Keratinocyte (primary cell): ENCODE results near the gene SLC25A23. TPM values are rescaled to one million over a fixed set of nuclear protein-coding genes. Genes with fewer than 3 reads are reported as not detected.

ENCODE experiments used
- DNase-seq: peaks from one replicate; pipeline ENCODE4 v3.0.0-alpha.2; 2011; ENCODE audit warnings: low read depth, missing footprints, low spot score
- FAIRE-seq: peaks from 2 replicates; lab custom pipeline; 2011; peaks lifted over from hg19 to GRCh38; lab: Jason Lieb, UNC
- H2AFZ ChIP-seq: 2 replicates; pipeline ENCODE4 v1.6.0; 2012; ENCODE audit warnings: low read length, control low read depth, inconsistent platforms; ENCODE audit not compliant: control insufficient read depth
- H3K27ac ChIP-seq: 2 replicates; pipeline ENCODE4 v1.5.1; 2011; ENCODE audit warnings: low read length; ENCODE audit not compliant: control insufficient read depth, insufficient read depth
- H3K27me3 ChIP-seq: 3 replicates; pipeline ENCODE4 v1.6.0; 2011; ENCODE audit warnings: low read length; ENCODE audit not compliant: control insufficient read depth, insufficient read depth; ENCODE audit errors: extremely low read depth
- H3K36me3 ChIP-seq, 2 experiments: 2 replicates in 1 of 2; 3 replicates in 1 of 2; pipeline ENCODE4 v1.5.1; 2011; ENCODE audit warnings: low read length in 2 of 2, mild to moderate bottlenecking in 1 of 2; ENCODE audit not compliant: control insufficient read depth in 2 of 2, insufficient read depth in 2 of 2; ENCODE audit errors: extremely low read depth in 1 of 2
- H3K4me1 ChIP-seq: 3 replicates; pipeline ENCODE4 v1.5.1; 2011; ENCODE audit warnings: low read length; ENCODE audit not compliant: control insufficient read depth, insufficient read depth; ENCODE audit errors: extremely low read depth
- H3K4me2 ChIP-seq: 3 replicates; pipeline ENCODE4 v1.6.0; 2011; ENCODE audit warnings: low read depth, low read length; ENCODE audit not compliant: control insufficient read depth, insufficient read depth; ENCODE audit errors: extremely low read depth
- H3K4me3 ChIP-seq, 3 experiments: fragments of 200-600 bp in 1 of 3; sonication (generic) in 1 of 3; 2 replicates in 2 of 3; 3 replicates in 1 of 3; pipeline ENCODE4 v1.5.1; 2011 to 2016; ENCODE audit warnings: low read length in 3 of 3, mild to moderate bottlenecking in 3 of 3, control low read depth in 2 of 3, inconsistent platforms in 1 of 3, low read depth in 1 of 3, mixed read lengths in 1 of 3, mixed run types in 1 of 3, moderate library complexity in 1 of 3; ENCODE audit not compliant: control insufficient read depth in 2 of 3, insufficient read depth in 2 of 3; ENCODE audit errors: extremely low read depth in 1 of 3
- H3K79me2 ChIP-seq: 2 replicates; pipeline ENCODE4 v1.6.0; 2012; ENCODE audit warnings: low read length; ENCODE audit not compliant: control insufficient read depth, insufficient read depth
- H3K9ac ChIP-seq: 3 replicates; pipeline ENCODE4 v1.6.0; 2011; ENCODE audit warnings: low read length; ENCODE audit not compliant: control insufficient read depth, insufficient read depth; ENCODE audit errors: extremely low read depth
- H3K9me1 ChIP-seq: 3 replicates; pipeline ENCODE4 v1.6.0; 2011; ENCODE audit warnings: low read length; ENCODE audit not compliant: control insufficient read depth, insufficient read depth; ENCODE audit errors: extremely low read depth
- H3K9me3 ChIP-seq: 2 replicates; pipeline ENCODE4 v1.5.1; 2012; ENCODE audit warnings: low read depth, low read length; ENCODE audit not compliant: control insufficient read depth
- H4K20me1 ChIP-seq: 3 replicates; pipeline ENCODE4 v1.6.0; 2011; ENCODE audit warnings: low read length; ENCODE audit not compliant: control insufficient read depth, insufficient read depth; ENCODE audit errors: extremely low read depth
- EZH2 ChIP-seq: IDR thresholded peaks from one replicate; pipeline ENCODE4 v1.6.1; 2012; ENCODE audit warnings: inconsistent platforms, mild to moderate bottlenecking, low read length, moderate library complexity
- dilution Hi-C: fragments of 300-500 bp; cut with MboI; formaldehyde crosslinking; loops from one replicate; pipeline ENCODE4 v1.7.0; 2020; ENCODE audit warnings: low sequenced_read_pairs; ENCODE audit not compliant: extremely low pct_ligation_motif_present
- polyA plus RNA-seq, 5 experiments: library from polyadenylated mRNA; depleted of rRNA in 3 of 5; stranded (reverse) in 3 of 5; stranded (forward) in 1 of 5; unstranded in 1 of 5; fragments of >200 nt; gene quantifications; 1 replicate in 1 of 5; 2 replicates in 3 of 5; 3 replicates in 1 of 5; pipeline versions ENCODE4 v1.2.1 to v1.2.3, GENCODE V29; 2011 to 2012; ENCODE audit warnings: missing spikeins in 2 of 5, low read depth in 1 of 5, low replicate concordance in 1 of 5
- TF ChIP-seq, protein P1 (sequence below), 3 experiments: IDR thresholded peaks in 1 of 3; conservative IDR thresholded peaks in 1 of 3; optimal IDR thresholded peaks in 1 of 3; 2 replicates in 2 of 3; 3 replicates in 1 of 3; pipeline versions ENCODE3 to v1.5.1; 2011; ENCODE audit warnings: low read length in 3 of 3, mild to moderate bottlenecking in 3 of 3, moderate library complexity in 2 of 3, control low read depth in 1 of 3, inconsistent platforms in 1 of 3; ENCODE audit not compliant: insufficient read depth in 2 of 3; ENCODE audit errors: extremely low read depth in 1 of 3

SLC25A23 gene
- polyA plus RNA-seq, 1 donor (not counting 4 experiments of a cell fraction or from before 2014, with no cell fraction given): 6.4 TPM

DNA sequence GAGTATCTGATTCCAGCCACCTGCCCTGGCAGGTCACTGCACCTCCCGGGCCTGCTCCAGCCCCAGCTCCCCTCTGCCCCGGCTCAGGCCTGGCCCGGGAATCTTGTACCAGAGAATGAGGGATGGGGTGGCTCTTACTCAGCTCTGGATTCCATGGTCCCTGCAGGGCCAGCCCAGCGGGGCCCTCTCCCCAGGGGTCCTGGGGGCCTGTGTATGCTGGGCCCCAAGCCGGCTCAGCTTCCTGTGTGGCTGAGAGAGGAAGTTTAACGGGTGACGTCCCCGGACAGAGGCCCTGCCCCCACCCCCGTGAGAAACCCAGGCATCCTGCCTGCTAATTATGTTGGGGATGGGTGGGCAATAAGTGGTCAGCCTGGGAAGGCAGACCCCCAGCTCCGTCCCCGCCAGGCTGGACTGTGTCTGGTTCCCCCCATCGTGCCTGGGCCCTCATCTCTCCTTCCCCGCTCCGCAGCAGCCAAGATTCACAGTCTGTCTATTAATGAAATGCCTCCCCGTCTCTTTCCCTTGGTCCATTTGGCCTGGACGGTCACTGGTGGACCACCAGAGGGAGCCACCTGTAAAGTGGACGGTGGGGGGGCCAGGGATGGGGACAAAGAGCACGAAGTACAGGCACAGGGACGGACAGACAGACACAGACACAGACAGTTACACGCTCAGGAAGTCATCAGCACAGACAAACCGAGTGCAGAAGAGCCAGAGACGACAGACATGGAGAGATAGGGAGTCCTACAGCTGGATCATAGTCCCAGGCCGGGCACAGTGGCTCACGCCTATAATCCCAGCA lies 22.1 kb upstream of the SLC25A23 start, which contains the start of gene DENND1C:
DENND1C (minus strand) TSS at position 247 of the 802 bp plus-strand sequence; CDS start at position 155, 92 bp downstream.
- TF ChIP-seq, protein P1, sequence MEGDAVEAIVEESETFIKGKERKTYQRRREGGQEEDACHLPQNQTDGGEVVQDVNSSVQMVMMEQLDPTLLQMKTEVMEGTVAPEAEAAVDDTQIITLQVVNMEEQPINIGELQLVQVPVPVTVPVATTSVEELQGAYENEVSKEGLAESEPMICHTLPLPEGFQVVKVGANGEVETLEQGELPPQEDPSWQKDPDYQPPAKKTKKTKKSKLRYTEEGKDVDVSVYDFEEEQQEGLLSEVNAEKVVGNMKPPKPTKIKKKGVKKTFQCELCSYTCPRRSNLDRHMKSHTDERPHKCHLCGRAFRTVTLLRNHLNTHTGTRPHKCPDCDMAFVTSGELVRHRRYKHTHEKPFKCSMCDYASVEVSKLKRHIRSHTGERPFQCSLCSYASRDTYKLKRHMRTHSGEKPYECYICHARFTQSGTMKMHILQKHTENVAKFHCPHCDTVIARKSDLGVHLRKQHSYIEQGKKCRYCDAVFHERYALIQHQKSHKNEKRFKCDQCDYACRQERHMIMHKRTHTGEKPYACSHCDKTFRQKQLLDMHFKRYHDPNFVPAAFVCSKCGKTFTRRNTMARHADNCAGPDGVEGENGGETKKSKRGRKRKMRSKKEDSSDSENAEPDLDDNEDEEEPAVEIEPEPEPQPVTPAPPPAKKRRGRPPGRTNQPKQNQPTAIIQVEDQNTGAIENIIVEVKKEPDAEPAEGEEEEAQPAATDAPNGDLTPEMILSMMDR (optimal IDR thresholded peaks at IDR 0.05 in 1 of 3, IDR thresholded peaks at IDR 0.05 in 1 of 3, conservative IDR thresholded peaks at IDR 0.05 in 1 of 3; ENCODE audit: extremely low read depth in 1 of 3, insufficient read depth in 2 of 3, low read length in 3 of 3): peak in 1 of 3 experiments; percentile 30
- TF ChIP-seq EZH2: no peak
- Histone ChIP-seq H2AFZ (no peak within 1 kb of the TSS), H4K20me1 (no peaks in the 10 kb centered on the region), H3K9ac (no peak within 1 kb of the TSS), H3K27ac (no peak within 1 kb of the TSS), H3K4me2 (no peak within 1 kb of the TSS), H3K36me3 (no peaks in the 10 kb centered on the region), H3K9me1 (no peaks in the 10 kb centered on the region), H3K4me3 (no peak within 1 kb of the TSS), H3K9me3 (no peaks in the 10 kb centered on the region), H3K27me3 (no peaks in the 10 kb centered on the region), H3K79me2 (no peaks in the 10 kb centered on the region), H3K4me1 (no peaks in the 10 kb centered on the region)
- DNase-seq: no peak
- dilution Hi-C loops: no loop called here
- FAIRE-seq: no peak

DNA sequence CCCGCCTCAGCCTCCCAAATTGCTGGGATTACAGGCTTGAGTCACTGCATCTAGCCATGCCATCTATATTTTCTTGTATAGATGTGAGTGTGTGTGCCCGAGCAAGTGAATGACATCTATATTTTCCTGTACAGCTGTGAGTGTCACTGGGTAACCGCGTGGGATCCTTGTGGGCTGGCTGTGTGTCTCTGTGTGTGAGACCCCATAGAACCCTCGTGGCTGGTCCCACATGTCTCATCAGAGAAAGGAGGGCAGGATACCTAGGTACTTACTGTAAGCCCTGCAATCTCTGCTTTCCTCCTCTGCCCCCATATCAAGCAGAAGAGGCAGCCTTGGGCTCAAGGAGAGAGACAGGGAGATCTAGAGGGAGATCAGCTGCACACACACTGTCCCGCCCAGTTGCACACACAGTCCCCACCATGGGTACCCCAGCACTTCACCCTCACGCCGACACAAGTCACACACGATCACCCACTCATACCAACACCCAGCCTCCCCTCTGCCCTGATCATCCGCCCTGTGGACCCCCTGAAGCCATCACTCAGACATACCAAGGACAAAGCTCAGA lies 21.3 kb upstream of the SLC25A23 start:
- peaks cover 2% of the 10 kb centered on the region for H3K27me3 ChIP-seq
- H4K20me1 ChIP-seq: no peaks in the 10 kb centered on the region
- H3K4me2 ChIP-seq: no peak overlapping the region
- H2AFZ ChIP-seq: no peak overlapping the region
- H3K4me1 ChIP-seq: peaks cover under 1% of the 10 kb centered on the region
- FAIRE-seq: no peak
- H3K9me3 ChIP-seq: no peaks in the 10 kb centered on the region
- no peak for TF ChIP-seq EZH2
- TF ChIP-seq, protein P1 (optimal IDR thresholded peaks at IDR 0.05 in 1 of 3, IDR thresholded peaks at IDR 0.05 in 1 of 3, conservative IDR thresholded peaks at IDR 0.05 in 1 of 3; ENCODE audit: extremely low read depth in 1 of 3, insufficient read depth in 2 of 3, low read length in 3 of 3): no peak
- no peak overlapping the region for H3K4me3 ChIP-seq
- H3K36me3 ChIP-seq: no peaks in the 10 kb centered on the region
- H3K9me1 ChIP-seq: no peaks in the 10 kb centered on the region
- DNase-seq: no peak
- no peak overlapping the region for H3K9ac ChIP-seq
- dilution Hi-C loops: no loop called here
- no peak overlapping the region for H3K27ac ChIP-seq
- no peaks in the 10 kb centered on the region for H3K79me2 ChIP-seq
